WTC11 (cell line): ENCODE results near the gene PCDH9. TPM values are rescaled to one million over a fixed set of nuclear protein-coding genes. Genes with fewer than 3 reads are reported as not detected.

Source experiments
- ATAC-seq: fragments of 200-7000 bp; cut with Tn5 transposase; 2 replicates; pipeline ENCODE4 v1.10.0; 2021; ENCODE audit warnings: mild to moderate bottlenecking, moderate library complexity
- CTCF ChIA-PET: fragments of 300-600 bp; sonication (Branson Sonifier 250); formaldehyde crosslinking; loops from one replicate; lab custom pipeline; 2021; ENCODE audit warnings: antibody characterized with exemption; lab: Charles Lee
- POLR2A ChIA-PET: fragments of 350-600 bp; sonication (Branson Sonifier 250); formaldehyde crosslinking; loops from one replicate; lab custom pipeline; 2021; ENCODE audit warnings: antibody characterized with exemption; lab: Charles Lee
- DNase-seq: peaks from one replicate; pipeline ENCODE4 v3.0.0; 2021; ENCODE audit warnings: low spot score
- H3K27ac Mint-ChIP-seq: 2 replicates; pipeline ENCODE4 v1.8.0; 2021; ENCODE audit warnings: mixed read lengths
- H3K27me3 Mint-ChIP-seq: 2 replicates; pipeline ENCODE4 v1.8.0; 2021; ENCODE audit warnings: low read depth, mild to moderate bottlenecking, moderate library complexity, mixed read lengths
- H3K36me3 Mint-ChIP-seq: 2 replicates; pipeline ENCODE4 v1.8.0; 2021; ENCODE audit warnings: mixed read lengths
- H3K4me1 Mint-ChIP-seq: 2 replicates; pipeline ENCODE4 v1.8.0; 2022; ENCODE audit warnings: mixed read lengths
- H3K4me3 Mint-ChIP-seq: 2 replicates; pipeline ENCODE4 v1.8.0; 2021; ENCODE audit warnings: mild to moderate bottlenecking, moderate library complexity, mixed read lengths
- H3K9me3 Mint-ChIP-seq: 2 replicates; pipeline ENCODE4 v1.8.0; 2021; ENCODE audit warnings: mixed read lengths
- ATF3 ChIP-seq: sonication (generic); formaldehyde crosslinking; conservative IDR thresholded peaks from 2 replicates; pipeline ENCODE4 v1.8.1; 2022; ENCODE audit warnings: mild to moderate bottlenecking, missing genetic modification reagents
- ATF6 ChIP-seq: sonication (generic); formaldehyde crosslinking; IDR thresholded peaks from 2 replicates; pipeline ENCODE4 v1.8.1; 2023; ENCODE audit warnings: mild to moderate bottlenecking, missing genetic modification reagents
- CREM ChIP-seq: sonication (generic); formaldehyde crosslinking; IDR thresholded peaks from 2 replicates; pipeline ENCODE4 v1.8.1; 2022; ENCODE audit warnings: mild to moderate bottlenecking, missing genetic modification reagents, moderate library complexity
- ERG ChIP-seq: fragments of 250-450 bp; sonication (Bioruptor Pico); IDR thresholded peaks from 2 replicates; pipeline ENCODE4 v1.8.0; 2021; ENCODE audit warnings: mild to moderate bottlenecking
- IRF1 ChIP-seq: sonication (generic); formaldehyde crosslinking; IDR thresholded peaks from 2 replicates; pipeline ENCODE4 v1.8.0; 2023; ENCODE audit warnings: missing genetic modification reagents
- JAZF1 ChIP-seq: fragments of 250-450 bp; sonication (Bioruptor Pico); IDR thresholded peaks from 2 replicates; pipeline ENCODE4 v1.9.0; 2021; ENCODE audit warnings: moderate library complexity, mild to moderate bottlenecking, inconsistent platforms
- MAX ChIP-seq: sonication (generic); formaldehyde crosslinking; IDR thresholded peaks from 2 replicates; pipeline ENCODE4 v1.8.0; 2022; ENCODE audit warnings: mild to moderate bottlenecking, missing genetic modification reagents
- NFE2L1 ChIP-seq: sonication (generic); formaldehyde crosslinking; IDR thresholded peaks from 2 replicates; pipeline ENCODE4 v1.8.1; 2023; ENCODE audit warnings: missing genetic modification reagents
- NFYB ChIP-seq: sonication (generic); formaldehyde crosslinking; conservative IDR thresholded peaks from 2 replicates; pipeline ENCODE4 v1.8.0; 2022; ENCODE audit warnings: low read depth, missing genetic modification reagents
- SMAD3 ChIP-seq: sonication (generic); formaldehyde crosslinking; IDR thresholded peaks from 2 replicates; pipeline ENCODE4 v1.8.0; 2022; ENCODE audit warnings: missing genetic modification reagents, mild to moderate bottlenecking, borderline replicate concordance
- TEAD1 ChIP-seq: sonication (generic); formaldehyde crosslinking; IDR thresholded peaks from 2 replicates; pipeline ENCODE4 v1.8.0; 2022; ENCODE audit warnings: mild to moderate bottlenecking, missing genetic modification reagents
- USF1 ChIP-seq: sonication (generic); formaldehyde crosslinking; IDR thresholded peaks from 2 replicates; pipeline ENCODE4 v1.8.0; 2022; ENCODE audit warnings: mild to moderate bottlenecking, missing genetic modification reagents
- ZNF396 ChIP-seq: fragments of 250-450 bp; sonication (Bioruptor Pico); IDR thresholded peaks from 2 replicates; pipeline ENCODE4 v1.8.0; 2021; ENCODE audit warnings: mild to moderate bottlenecking, moderate library complexity, borderline replicate concordance
- ZNF425 ChIP-seq: fragments of 250-450 bp; sonication (Bioruptor Pico); conservative IDR thresholded peaks from 2 replicates; pipeline ENCODE4 v1.9.0; 2021; ENCODE audit warnings: mild to moderate bottlenecking
- total RNA-seq: library from RNA; stranded (reverse); gene quantifications from 3 replicates; pipeline ENCODE4 v1.2.3, GENCODE V29; 2021

Gene PCDH9
- total RNA-seq, 1 experiment from 2014 or later: 0.48 TPM

- TF ChIP-seq CREM (CRISPR knock-in tag): no peak
These were observed 964.8 kb downstream of the PCDH9 start (continued) for GRCh38 chr13:66265371-66265770.

GRCh38 chr13:66264971-66265370, 965.2 kb downstream of the PCDH9 start:
- ChIA-PET CTCF (interaction anchor here (0.6 kb wide), 1 partner anchor 274 kb away, joined by 3 read pairs; no protein-coding TSS in a partner anchor), POLR2A (no interaction called here)
- no peak; the same call in 1 of the 2 replicates for ATAC-seq

More at GRCh38 chr13:66264971-66265370, 965.2 kb downstream of the PCDH9 start:
- Mint-ChIP-seq H3K27ac (no peak overlapping the region), H3K9me3 (peaks cover 9% of the 10 kb centered on the region), H3K36me3 (peaks cover 8% of the 10 kb centered on the region), H3K27me3 (no peaks in the 10 kb centered on the region; the same call in 1 of the 2 replicates), H3K4me3 (no peak overlapping the region), H3K4me1 (peaks cover 6% of the 10 kb centered on the region; the same call in 1 of the 2 replicates)
- TF ChIP-seq MAX: no peak
- no peak for TF ChIP-seq IRF1 (CRISPR knock-in tag)
- no peak for TF ChIP-seq ERG (CRISPR knock-in tag)
- no peak for TF ChIP-seq ATF6 (CRISPR knock-in tag)
- no peak for TF ChIP-seq NFYB
- no peak for TF ChIP-seq ATF3 (CRISPR knock-in tag)
- no peak for TF ChIP-seq CREM (CRISPR knock-in tag)
- TF ChIP-seq USF1 (CRISPR knock-in tag): no peak
- no peak for TF ChIP-seq NFE2L1 (CRISPR knock-in tag)
- no peak for TF ChIP-seq ZNF425
- no peak for TF ChIP-seq ZNF396
- no peak for TF ChIP-seq SMAD3
- TF ChIP-seq TEAD1 (CRISPR knock-in tag): no peak
- no peak for TF ChIP-seq JAZF1 (CRISPR knock-in tag)
- no peak for DNase-seq
